PC-3 (cell line): ENCODE results near the gene PTPRN2. TPM values are rescaled to one million over a fixed set of nuclear protein-coding genes. Genes with fewer than 3 reads are reported as not detected.

Experiments used
- ATAC-seq: fragments of 200-7000 bp; cut with Tn5 transposase; 2 replicates; pipeline ENCODE4 v1.9.1; 2020; ENCODE audit warnings: mild to moderate bottlenecking, moderate library complexity
- BruUV-seq: library from RNA; stranded (reverse); fragments of 400-500 nt; replicated peaks from 2 replicates; lab custom pipeline; 2021; lab: Mats Ljungman, UMichigan
- CTCF ChIA-PET: fragments of 300-600 bp; sonication (Branson Sonifier 250); formaldehyde crosslinking; loops from one replicate; lab custom pipeline; 2022; ENCODE audit warnings: antibody characterized with exemption; lab: Charles Lee
- POLR2A ChIA-PET: fragments of 300-600 bp; sonication (Branson Sonifier 250); formaldehyde crosslinking; loops from one replicate; lab custom pipeline; 2022; ENCODE audit warnings: antibody characterized with exemption; ENCODE audit not compliant: unreplicated experiment; lab: Charles Lee
- DNase-seq: peaks from one replicate; pipeline ENCODE4 v3.0.0-alpha.2; 2015
- H2AFZ ChIP-seq: fragments of 300-600 bp; sonication (generic); 2 replicates; pipeline ENCODE4 v1.6.0; 2016; ENCODE audit warnings: antibody characterized with exemption, low read length
- H3F3A ChIP-seq: fragments of 300-600 bp; sonication (generic); one replicate; pipeline ENCODE4 v1.6.0; 2017; ENCODE audit warnings: antibody characterized with exemption, low read length, control low read depth, mild to moderate bottlenecking; ENCODE audit not compliant: unreplicated experiment
- H3K27ac ChIP-seq: fragments of 300-600 bp; sonication (generic); 2 replicates; pipeline ENCODE4 v1.5.1; 2016; ENCODE audit warnings: mild to moderate bottlenecking, low read length
- H3K27me3 ChIP-seq: fragments of 300-600 bp; sonication (generic); 2 replicates; pipeline ENCODE4 v1.6.1; 2016; ENCODE audit warnings: low read length, mixed read lengths
- H3K36me3 ChIP-seq: fragments of 300-600 bp; sonication (generic); 2 replicates; pipeline ENCODE4 v1.6.1; 2016; ENCODE audit warnings: low read depth, mixed run types, low read length, mixed read lengths
- H3K4me1 ChIP-seq: fragments of 300-600 bp; sonication (generic); 2 replicates; pipeline ENCODE4 v1.5.1; 2016; ENCODE audit warnings: low read length; ENCODE audit not compliant: insufficient read depth
- H3K4me2 ChIP-seq: fragments of 300-600 bp; sonication (generic); 2 replicates; pipeline ENCODE4 v1.6.0; 2016; ENCODE audit warnings: low read length
- H3K4me3 ChIP-seq: fragments of 300-600 bp; sonication (generic); 2 replicates; pipeline ENCODE4 v1.5.1; 2016; ENCODE audit warnings: mild to moderate bottlenecking, low read length, mixed read lengths
- H3K79me2 ChIP-seq: fragments of 300-600 bp; sonication (generic); 2 replicates; pipeline ENCODE4 v1.6.1; 2017; ENCODE audit warnings: low read length, mixed read lengths
- H3K9ac ChIP-seq: fragments of 300-600 bp; sonication (generic); 2 replicates; pipeline ENCODE4 v1.6.0; 2016; ENCODE audit warnings: mild to moderate bottlenecking, low read length
- H3K9me2 ChIP-seq: fragments of 300-600 bp; sonication (generic); replicated peaks from 2 replicates; pipeline ENCODE4 v1.6.1; 2016; ENCODE audit warnings: mixed run types, low read length, mixed read lengths
- H3K9me3 ChIP-seq: fragments of 300-600 bp; sonication (generic); 2 replicates; pipeline ENCODE4 v1.6.1; 2016; ENCODE audit warnings: low read length, mixed read lengths
- H4K20me1 ChIP-seq: fragments of 300-600 bp; sonication (generic); 2 replicates; pipeline ENCODE4 v1.6.1; 2016; ENCODE audit warnings: low read length, mixed read lengths
- CTCF ChIP-seq: fragments of 300-600 bp; sonication (generic); conservative IDR thresholded peaks from 2 replicates; pipeline ENCODE4 v1.5.1; 2017; ENCODE audit warnings: antibody characterized with exemption, low read depth, mild to moderate bottlenecking, low read length
- EZH2 ChIP-seq: fragments of 300-600 bp; sonication (generic); IDR thresholded peaks from one replicate; pipeline ENCODE4 v1.6.1; 2017; ENCODE audit warnings: antibody characterized with exemption, mild to moderate bottlenecking, low read length; ENCODE audit not compliant: unreplicated experiment
- EZH2phosphoT487 ChIP-seq: fragments of 300-600 bp; sonication (generic); IDR thresholded peaks from 2 replicates; pipeline ENCODE4 v1.6.1; 2018; ENCODE audit warnings: mild to moderate bottlenecking, antibody characterized with exemption, low read length, borderline replicate concordance
- intact Hi-C: fragments of 100-400 bp; cut with micrococcal nuclease; formaldehyde crosslinking; loops from 2 replicates; pipeline ENCODE4 v1.9.0; 2023
- total RNA-seq: library from RNA; depleted of rRNA; stranded (reverse); fragments of >200 nt; gene quantifications from 2 replicates; pipeline ENCODE4 v1.2.3, GENCODE V29; 2014

Gene PTPRN2
- total RNA-seq, 1 experiment from 2014 or later: 3.2 TPM

GRCh38 chr7:157932498-157933218, 655.0 kb downstream of the PTPRN2 start:
- no peaks in the 10 kb centered on the region for H4K20me1 ChIP-seq
- H3K4me2 ChIP-seq: no peak overlapping the region
- no peak overlapping the region for H2AFZ ChIP-seq
- POLR2A ChIA-PET: no interaction called here
- intact Hi-C loops: no loop called here
- CTCF ChIA-PET: no interaction called here
- no peak overlapping the region for H3K4me3 ChIP-seq
- H3F3A ChIP-seq: peaks cover 33% of the 10 kb centered on the region
- peak; percentile 22 for ATAC-seq
- no peaks in the 10 kb centered on the region for H3K9me2 ChIP-seq
- H3K36me3 ChIP-seq: no peaks in the 10 kb centered on the region; the same call in 1 of the 2 replicates
- H3K9me3 ChIP-seq: peaks cover 39% of the 10 kb centered on the region
- peak; percentile 59 for DNase-seq
- no peaks in the 10 kb centered on the region for H3K4me1 ChIP-seq
- H3K27ac ChIP-seq: peak overlapping the region; percentile 83
- no peak overlapping the region for H3K9ac ChIP-seq
- H3K79me2 ChIP-seq: no peaks in the 10 kb centered on the region
- H3K27me3 ChIP-seq: no peaks in the 10 kb centered on the region
- TF ChIP-seq EZH2phosphoT487 (no peak), EZH2 (no peak), CTCF (no peak)
- BruUV-seq: no TSS peak

- no peaks in the 10 kb centered on the region for H3K4me1 ChIP-seq
- no peak overlapping the region for H3K9ac ChIP-seq
- intact Hi-C loops: no loop called here
- no peaks in the 10 kb centered on the region for H4K20me1 ChIP-seq
- no peak for DNase-seq
- ATAC-seq: no peak
- H2AFZ ChIP-seq: no peak overlapping the region
- H3K27me3 ChIP-seq: 0 out of 2 replicates have a peak, but pooled peaks cover 3% of the 10 kb centered on the region
- no peak overlapping the region for H3K4me2 ChIP-seq
- H3K36me3 ChIP-seq: no peaks in the 10 kb centered on the region; the same call in 1 of the 2 replicates
- H3K9me2 ChIP-seq: no peaks in the 10 kb centered on the region
- H3F3A ChIP-seq: peaks cover 33% of the 10 kb centered on the region
- no peak for TF ChIP-seq EZH2
- TF ChIP-seq EZH2phosphoT487: no peak
- TF ChIP-seq CTCF: no peak
- CTCF ChIA-PET: no interaction called here
- H3K9me3 ChIP-seq: peaks cover 39% of the 10 kb centered on the region
- no TSS peak for BruUV-seq
- no peak overlapping the region for H3K4me3 ChIP-seq
- no peak overlapping the region for H3K27ac ChIP-seq
- POLR2A ChIA-PET: no interaction called here
- H3K79me2 ChIP-seq: no peaks in the 10 kb centered on the region
Measured at GRCh38 chr7:157930926-157931466, 656.6 kb downstream of the PTPRN2 start.

GRCh38 chr7:157930441-157930840, 657.2 kb downstream of the PTPRN2 start:
- TF ChIP-seq CTCF (no peak), EZH2 (no peak), EZH2phosphoT487 (no peak)
- H4K20me1 ChIP-seq: no peaks in the 10 kb centered on the region
- H3K9me2 ChIP-seq: no peaks in the 10 kb centered on the region
- H3K4me1 ChIP-seq: no peaks in the 10 kb centered on the region
- H3K27me3 ChIP-seq: peaks cover 9% of the 10 kb centered on the region; the same call in 1 of the 2 replicates
- H3K27ac ChIP-seq: no peak overlapping the region
- H2AFZ ChIP-seq: no peak overlapping the region
- no peak overlapping the region for H3K4me3 ChIP-seq
- DNase-seq: no peak
- peaks cover 39% of the 10 kb centered on the region for H3K9me3 ChIP-seq
- CTCF ChIA-PET: no interaction called here
- BruUV-seq: no TSS peak
- POLR2A ChIA-PET: no interaction called here
- no peaks in the 10 kb centered on the region for H3K79me2 ChIP-seq
- H3K9ac ChIP-seq: no peak overlapping the region
- no peak for ATAC-seq
- peaks cover 33% of the 10 kb centered on the region for H3F3A ChIP-seq
- no peaks in the 10 kb centered on the region; the same call in 1 of the 2 replicates for H3K36me3 ChIP-seq
- H3K4me2 ChIP-seq: no peak overlapping the region
- intact Hi-C loops: no loop called here
